Hepatocyte (in vitro differentiated cells): ENCODE results near the gene DNM3.

Source experiments
- EZH2phosphoT487 ChIP-seq: fragments of 200-600 bp; sonication (generic); IDR thresholded peaks from one replicate; pipeline ENCODE4 v1.6.1; 2018; ENCODE audit warnings: antibody characterized with exemption, mild to moderate bottlenecking, low read depth, moderate library complexity; ENCODE audit not compliant: unreplicated experiment, severe bottlenecking
- TF ChIP-seq, protein P1 (sequence below): fragments of 200-600 bp; sonication (generic); IDR thresholded peaks from 2 replicates; pipeline ENCODE4 v1.5.1; 2016; ENCODE audit warnings: antibody characterized with exemption, mild to moderate bottlenecking; ENCODE audit not compliant: poor library complexity

DNA sequence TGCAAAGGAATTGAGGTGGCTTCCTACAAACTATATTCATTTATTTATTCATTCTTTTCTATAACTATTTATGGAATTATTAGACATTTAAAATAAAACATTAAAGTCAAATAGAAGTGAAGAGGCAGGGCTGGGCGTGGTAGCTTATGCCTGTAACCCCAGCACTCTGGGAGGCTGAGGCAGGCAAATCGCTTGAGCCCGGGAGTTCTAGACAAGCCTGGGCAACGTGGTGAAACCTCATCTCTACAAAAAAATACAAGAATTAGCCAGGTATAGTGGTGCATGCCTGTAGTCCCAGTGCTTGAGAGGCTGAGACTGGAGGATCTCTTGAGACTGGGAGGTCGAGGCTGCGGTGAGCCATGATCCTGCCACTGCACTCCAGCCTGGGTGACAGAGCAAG is 23.8 kb downstream of the DNM3 start:
- TF ChIP-seq, protein P1, sequence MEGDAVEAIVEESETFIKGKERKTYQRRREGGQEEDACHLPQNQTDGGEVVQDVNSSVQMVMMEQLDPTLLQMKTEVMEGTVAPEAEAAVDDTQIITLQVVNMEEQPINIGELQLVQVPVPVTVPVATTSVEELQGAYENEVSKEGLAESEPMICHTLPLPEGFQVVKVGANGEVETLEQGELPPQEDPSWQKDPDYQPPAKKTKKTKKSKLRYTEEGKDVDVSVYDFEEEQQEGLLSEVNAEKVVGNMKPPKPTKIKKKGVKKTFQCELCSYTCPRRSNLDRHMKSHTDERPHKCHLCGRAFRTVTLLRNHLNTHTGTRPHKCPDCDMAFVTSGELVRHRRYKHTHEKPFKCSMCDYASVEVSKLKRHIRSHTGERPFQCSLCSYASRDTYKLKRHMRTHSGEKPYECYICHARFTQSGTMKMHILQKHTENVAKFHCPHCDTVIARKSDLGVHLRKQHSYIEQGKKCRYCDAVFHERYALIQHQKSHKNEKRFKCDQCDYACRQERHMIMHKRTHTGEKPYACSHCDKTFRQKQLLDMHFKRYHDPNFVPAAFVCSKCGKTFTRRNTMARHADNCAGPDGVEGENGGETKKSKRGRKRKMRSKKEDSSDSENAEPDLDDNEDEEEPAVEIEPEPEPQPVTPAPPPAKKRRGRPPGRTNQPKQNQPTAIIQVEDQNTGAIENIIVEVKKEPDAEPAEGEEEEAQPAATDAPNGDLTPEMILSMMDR, result no peak
- no peak for TF ChIP-seq EZH2phosphoT487
